ENCODE data around the gene LARP4B. TPM values are rescaled to one million over a fixed set of nuclear protein-coding genes. Genes with fewer than 3 reads are reported as not detected.

LARP4B gene
- polyA plus RNA-seq, 2 of the 4 experiments (the other 2 are of a cell fraction): 25.5 to 54.2 TPM

DNA sequence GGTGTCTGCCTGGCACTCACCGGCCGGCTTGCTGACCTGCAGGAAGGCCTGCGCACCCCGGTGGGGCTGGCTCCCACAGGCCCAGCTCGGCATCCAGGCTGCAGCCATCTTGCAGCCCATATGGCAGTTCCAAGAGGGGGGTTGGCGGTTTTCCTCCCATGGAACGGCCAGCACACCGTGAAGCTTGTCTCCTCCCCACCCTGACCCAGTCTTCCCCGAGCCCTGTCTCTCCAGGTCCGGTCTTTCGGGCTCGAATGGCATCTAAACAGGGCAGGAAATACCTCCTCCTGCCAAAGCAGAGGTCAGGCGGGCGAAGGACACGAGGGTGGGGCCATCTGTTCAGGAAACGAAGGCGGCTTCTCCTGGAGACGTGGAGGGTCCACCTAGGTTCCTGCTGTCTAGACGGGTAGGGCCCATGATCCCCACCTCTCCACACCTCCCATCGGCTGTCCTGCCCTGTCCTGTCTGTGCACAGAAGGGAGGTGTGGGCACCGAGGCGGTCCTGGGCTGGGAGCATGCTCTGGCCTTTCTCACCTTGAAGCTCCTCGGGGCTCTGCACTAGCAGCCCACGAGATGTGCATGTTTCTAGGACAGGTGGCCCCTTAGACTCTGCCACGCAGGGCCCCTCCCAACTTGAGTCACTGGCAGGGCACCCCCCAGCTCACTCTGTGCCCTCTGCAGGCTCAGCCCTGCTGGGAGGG, 128.3 kb downstream of the LARP4B start:
- Histone ChIP-seq H3K9me3 (peaks cover 7% of the 10 kb centered on the region; the same call in 2 of the 3 replicates), H3K27ac (no peak overlapping the region), H3K4me1 (no peaks in the 10 kb centered on the region), H3K4me3 (no peak overlapping the region), H3K4me2 (no peak overlapping the region)
- ChIA-PET POLR2A (interaction anchor here (0.6 kb wide), 1 partner anchor 127 kb away, joined by 3 read pairs; no protein-coding TSS in a partner anchor), CTCF (interaction anchor here (1.2 to 1.7 kb wide), 2 partner anchors 12 to 14 kb away, joined by 5 to 9 read pairs; no protein-coding TSS in a partner anchor)
- WGBS (ENCODE audit: missing lambda C conversion rate): 94% methylated on average over 25 of the region's 25 CpGs
- no peak for FAIRE-seq
- DNase-seq (ENCODE audit: low read depth in 1 of 2, low spot score in 1 of 2): no peak
- no peak for TF ChIP-seq RFX5 (IDR thresholded peaks at IDR 0.05)
- no peak for TF ChIP-seq ZNF302 (CRISPR knock-in tag; IDR thresholded peaks at IDR 0.05)
- no peak for TF ChIP-seq ZSCAN20 (CRISPR knock-in tag; IDR thresholded peaks at IDR 0.05)
- TF ChIP-seq, protein P1, sequence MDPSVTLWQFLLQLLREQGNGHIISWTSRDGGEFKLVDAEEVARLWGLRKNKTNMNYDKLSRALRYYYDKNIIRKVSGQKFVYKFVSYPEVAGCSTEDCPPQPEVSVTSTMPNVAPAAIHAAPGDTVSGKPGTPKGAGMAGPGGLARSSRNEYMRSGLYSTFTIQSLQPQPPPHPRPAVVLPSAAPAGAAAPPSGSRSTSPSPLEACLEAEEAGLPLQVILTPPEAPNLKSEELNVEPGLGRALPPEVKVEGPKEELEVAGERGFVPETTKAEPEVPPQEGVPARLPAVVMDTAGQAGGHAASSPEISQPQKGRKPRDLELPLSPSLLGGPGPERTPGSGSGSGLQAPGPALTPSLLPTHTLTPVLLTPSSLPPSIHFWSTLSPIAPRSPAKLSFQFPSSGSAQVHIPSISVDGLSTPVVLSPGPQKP (IDR thresholded peaks at IDR 0.05; ENCODE audit: low read depth, low read length): no peak
- TF ChIP-seq EHF (CRISPR knock-in tag; IDR thresholded peaks at IDR 0.05): no peak
- TF ChIP-seq EHMT2 (IDR thresholded peaks at IDR 0.05; ENCODE audit: low read depth): no peak
- TF ChIP-seq, protein P2, sequence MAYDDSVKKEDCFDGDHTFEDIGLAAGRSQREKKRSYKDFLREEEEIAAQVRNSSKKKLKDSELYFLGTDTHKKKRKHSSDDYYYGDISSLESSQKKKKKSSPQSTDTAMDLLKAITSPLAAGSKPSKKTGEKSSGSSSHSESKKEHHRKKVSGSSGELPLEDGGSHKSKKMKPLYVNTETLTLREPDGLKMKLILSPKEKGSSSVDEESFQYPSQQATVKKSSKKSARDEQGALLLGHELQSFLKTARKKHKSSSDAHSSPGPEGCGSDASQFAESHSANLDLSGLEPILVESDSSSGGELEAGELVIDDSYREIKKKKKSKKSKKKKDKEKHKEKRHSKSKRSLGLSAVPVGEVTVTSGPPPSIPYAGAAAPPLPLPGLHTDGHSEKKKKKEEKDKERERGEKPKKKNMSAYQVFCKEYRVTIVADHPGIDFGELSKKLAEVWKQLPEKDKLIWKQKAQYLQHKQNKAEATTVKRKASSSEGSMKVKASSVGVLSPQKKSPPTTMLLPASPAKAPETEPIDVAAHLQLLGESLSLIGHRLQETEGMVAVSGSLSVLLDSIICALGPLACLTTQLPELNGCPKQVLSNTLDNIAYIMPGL (CRISPR knock-in tag; IDR thresholded peaks at IDR 0.05; ENCODE audit: borderline replicate concordance): no peak
- TF ChIP-seq RCOR1 (IDR thresholded peaks at IDR 0.05; ENCODE audit: low read depth, low read length): no peak
- no peak for TF ChIP-seq PHF8 (IDR thresholded peaks at IDR 0.05; ENCODE audit: borderline replicate concordance, low read depth)
- no peak for TF ChIP-seq JUNB (IDR thresholded peaks at IDR 0.05)
- TF ChIP-seq ZC3H11A (IDR thresholded peaks at IDR 0.05): no peak
- no peak for TF ChIP-seq SMC3 (IDR thresholded peaks at IDR 0.05)
- TF ChIP-seq HOXB13 (CRISPR knock-in tag; IDR thresholded peaks at IDR 0.05; ENCODE audit: low read depth): no peak
- no peak for TF ChIP-seq MAZ (IDR thresholded peaks at IDR 0.05; ENCODE audit: borderline replicate concordance, low read depth, low read length)
- TF ChIP-seq NR3C1 (IDR thresholded peaks at IDR 0.05): no peak
- no peak for TF ChIP-seq RAD21 (conservative IDR thresholded peaks at IDR 0.05 in 1 of 2, IDR thresholded peaks at IDR 0.05 in 1 of 2)
- no peak for TF ChIP-seq KDM1A (IDR thresholded peaks at IDR 0.05; ENCODE audit: low read depth)
- TF ChIP-seq FOSB (CRISPR knock-in tag; IDR thresholded peaks at IDR 0.05): no peak
- TF ChIP-seq, protein P3, sequence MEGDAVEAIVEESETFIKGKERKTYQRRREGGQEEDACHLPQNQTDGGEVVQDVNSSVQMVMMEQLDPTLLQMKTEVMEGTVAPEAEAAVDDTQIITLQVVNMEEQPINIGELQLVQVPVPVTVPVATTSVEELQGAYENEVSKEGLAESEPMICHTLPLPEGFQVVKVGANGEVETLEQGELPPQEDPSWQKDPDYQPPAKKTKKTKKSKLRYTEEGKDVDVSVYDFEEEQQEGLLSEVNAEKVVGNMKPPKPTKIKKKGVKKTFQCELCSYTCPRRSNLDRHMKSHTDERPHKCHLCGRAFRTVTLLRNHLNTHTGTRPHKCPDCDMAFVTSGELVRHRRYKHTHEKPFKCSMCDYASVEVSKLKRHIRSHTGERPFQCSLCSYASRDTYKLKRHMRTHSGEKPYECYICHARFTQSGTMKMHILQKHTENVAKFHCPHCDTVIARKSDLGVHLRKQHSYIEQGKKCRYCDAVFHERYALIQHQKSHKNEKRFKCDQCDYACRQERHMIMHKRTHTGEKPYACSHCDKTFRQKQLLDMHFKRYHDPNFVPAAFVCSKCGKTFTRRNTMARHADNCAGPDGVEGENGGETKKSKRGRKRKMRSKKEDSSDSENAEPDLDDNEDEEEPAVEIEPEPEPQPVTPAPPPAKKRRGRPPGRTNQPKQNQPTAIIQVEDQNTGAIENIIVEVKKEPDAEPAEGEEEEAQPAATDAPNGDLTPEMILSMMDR (IDR thresholded peaks at IDR 0.05): no peak
- TF ChIP-seq RARB (CRISPR knock-in tag; IDR thresholded peaks at IDR 0.05): no peak
- peak; percentile 15 to 17; a peak in 2 of 6 replicates for ATAC-seq

DNA sequence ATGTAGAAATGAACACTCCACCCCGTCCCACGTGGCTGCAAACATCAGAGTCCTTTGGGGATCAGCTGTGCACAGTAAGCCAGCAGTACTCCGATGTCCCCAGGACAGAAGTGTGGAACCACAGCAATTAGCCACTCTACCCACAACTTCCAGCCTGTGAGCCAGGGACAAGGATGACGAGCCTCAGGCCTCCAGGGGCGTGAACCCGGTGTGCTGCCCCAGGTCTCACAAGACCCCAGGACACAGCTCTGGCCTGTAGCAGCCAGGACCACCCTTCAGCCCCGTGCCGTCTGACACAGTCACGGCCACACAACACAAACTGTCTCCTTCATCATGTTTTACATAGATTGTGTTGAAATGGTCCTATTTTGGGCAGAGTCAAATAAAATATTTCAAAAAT, 129.0 kb downstream of the LARP4B start:
- no peak overlapping the region for H3K4me3 ChIP-seq
- POLR2A ChIA-PET: no interaction called here
- no peak for FAIRE-seq
- H3K4me2 ChIP-seq: no peak overlapping the region
- WGBS (ENCODE audit: missing lambda C conversion rate): 86% methylated on average over 9 of the region's 9 CpGs
- peaks cover 14% of the 10 kb centered on the region for H3K9me3 ChIP-seq
- DNase-seq (ENCODE audit: low read depth in 1 of 2, low spot score in 1 of 2): no peak
- no peaks in the 10 kb centered on the region for H3K4me1 ChIP-seq
- CTCF ChIA-PET: interaction anchor here (1.2 to 1.7 kb wide), 2 partner anchors 12 to 13 kb away, joined by 5 to 9 read pairs; no protein-coding TSS in a partner anchor
- ATAC-seq: peak in 1 of 2 experiments; percentile 10; a peak in 2 of 6 replicates
- TF ChIP-seq, protein P4, sequence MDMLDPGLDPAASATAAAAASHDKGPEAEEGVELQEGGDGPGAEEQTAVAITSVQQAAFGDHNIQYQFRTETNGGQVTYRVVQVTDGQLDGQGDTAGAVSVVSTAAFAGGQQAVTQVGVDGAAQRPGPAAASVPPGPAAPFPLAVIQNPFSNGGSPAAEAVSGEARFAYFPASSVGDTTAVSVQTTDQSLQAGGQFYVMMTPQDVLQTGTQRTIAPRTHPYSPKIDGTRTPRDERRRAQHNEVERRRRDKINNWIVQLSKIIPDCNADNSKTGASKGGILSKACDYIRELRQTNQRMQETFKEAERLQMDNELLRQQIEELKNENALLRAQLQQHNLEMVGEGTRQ (IDR thresholded peaks at IDR 0.05): no peak
- TF ChIP-seq TP53 (CRISPR knock-in tag; IDR thresholded peaks at IDR 0.05) (no peak), JUN (IDR thresholded peaks at IDR 0.05) (no peak), ZNF302 (CRISPR knock-in tag; IDR thresholded peaks at IDR 0.05) (no peak), RAD21 (conservative IDR thresholded peaks at IDR 0.05 in 1 of 2, IDR thresholded peaks at IDR 0.05 in 1 of 2) (no peak), SMC3 (IDR thresholded peaks at IDR 0.05) (no peak)
- TF ChIP-seq, protein P5, sequence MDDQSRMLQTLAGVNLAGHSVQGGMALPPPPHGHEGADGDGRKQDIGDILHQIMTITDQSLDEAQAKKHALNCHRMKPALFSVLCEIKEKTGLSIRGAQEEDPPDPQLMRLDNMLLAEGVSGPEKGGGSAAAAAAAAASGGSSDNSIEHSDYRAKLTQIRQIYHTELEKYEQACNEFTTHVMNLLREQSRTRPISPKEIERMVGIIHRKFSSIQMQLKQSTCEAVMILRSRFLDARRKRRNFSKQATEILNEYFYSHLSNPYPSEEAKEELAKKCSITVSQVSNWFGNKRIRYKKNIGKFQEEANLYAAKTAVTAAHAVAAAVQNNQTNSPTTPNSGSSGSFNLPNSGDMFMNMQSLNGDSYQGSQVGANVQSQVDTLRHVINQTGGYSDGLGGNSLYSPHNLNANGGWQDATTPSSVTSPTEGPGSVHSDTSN (IDR thresholded peaks at IDR 0.05): no peak
- H3K27ac ChIP-seq: no peak overlapping the region

Data from A549 (cell line).